Endodermal cell (in vitro differentiated cells): Measurements from ENCODE around the gene ITGB1. TPM values are rescaled to one million over a fixed set of nuclear protein-coding genes. Genes with fewer than 3 reads are reported as not detected.

Experiments used
- DNase-seq: peaks from one replicate; pipeline ENCODE4 v3.0.0-alpha.2; 2017
- H3K27ac ChIP-seq: 2 replicates; pipeline ENCODE4 v1.5.1; 2013; ENCODE audit warnings: mild to moderate bottlenecking, low read depth, low read length, moderate library complexity
- H3K27me3 ChIP-seq: 2 replicates; pipeline ENCODE4 v1.6.1; 2013; ENCODE audit warnings: mild to moderate bottlenecking, low read length, moderate library complexity; ENCODE audit not compliant: insufficient read depth, control insufficient read depth, poor library complexity, severe bottlenecking
- H3K36me3 ChIP-seq: 2 replicates; pipeline ENCODE4 v1.7.0; 2013; ENCODE audit warnings: mild to moderate bottlenecking, low read length, moderate library complexity; ENCODE audit not compliant: control insufficient read depth, insufficient read depth
- H3K4me1 ChIP-seq: one replicate; pipeline ENCODE4 v1.7.0; 2013; ENCODE audit warnings: low read length; ENCODE audit not compliant: control insufficient read depth, insufficient read depth
- H3K4me3 ChIP-seq: 2 replicates; pipeline ENCODE4 v1.5.1; 2013; ENCODE audit warnings: mild to moderate bottlenecking, low read length, moderate library complexity
- H3K9ac ChIP-seq: 2 replicates; pipeline ENCODE4 v1.6.1; 2013; ENCODE audit warnings: mild to moderate bottlenecking, low read length, moderate library complexity; ENCODE audit not compliant: poor library complexity, severe bottlenecking; ENCODE audit errors: extremely low read depth
- H3K9me3 ChIP-seq: 2 replicates; pipeline ENCODE4 v1.6.1; 2013; ENCODE audit warnings: mild to moderate bottlenecking, low read length, moderate library complexity; ENCODE audit not compliant: control insufficient read depth
- H3K27ac Mint-ChIP-seq: 2 replicates; pipeline ENCODE4 v1.8.0; 2020; ENCODE audit warnings: mixed read lengths
- H3K27me3 Mint-ChIP-seq: 2 replicates; pipeline ENCODE4 v1.8.0; 2021; ENCODE audit warnings: mild to moderate bottlenecking, mixed read lengths; ENCODE audit not compliant: insufficient read depth
- H3K36me3 Mint-ChIP-seq: 2 replicates; pipeline ENCODE4 v1.8.0; 2020; ENCODE audit warnings: low read depth, mixed read lengths
- H3K4me1 Mint-ChIP-seq: 2 replicates; pipeline ENCODE4 v1.8.0; 2020; ENCODE audit warnings: mixed read lengths
- H3K4me3 Mint-ChIP-seq: 2 replicates; pipeline ENCODE4 v1.8.0; 2020; ENCODE audit warnings: mild to moderate bottlenecking, moderate library complexity, mixed read lengths
- H3K9me3 Mint-ChIP-seq: 2 replicates; pipeline ENCODE4 v1.8.0; 2020; ENCODE audit warnings: mild to moderate bottlenecking, mixed read lengths
- CTCF ChIP-seq: fragments of 200-600 bp; sonication (generic); conservative IDR thresholded peaks from 2 replicates; pipeline ENCODE4 v1.5.0; 2021; ENCODE audit warnings: antibody characterized with exemption, mild to moderate bottlenecking
- WGBS, 2 experiments: methylation state at CpG; one replicate each; pipeline versions ENCODE4 v1.1.5 to v1.1.7; 2013; ENCODE audit warnings: missing lambda C conversion rate in 2 of 2, mixed read lengths in 1 of 2; ENCODE audit not compliant: insufficient coverage in 1 of 2, insufficient read length in 1 of 2; 5-methylcytosine and 5-hydroxymethylcytosine counted together
- total RNA-seq, 2 donors: library from RNA; stranded (reverse); fragmentation: NEBNext Ultra II Directional in 1 of 2; extraction: Animal tissue kit (Norgen Biotek cat#: 25700) in 1 of 2; gene quantifications; 2 replicates in 1 of 2; 3 replicates in 1 of 2; pipeline ENCODE4 v1.2.1, GENCODE V29; 2021

The ITGB1 gene
- total RNA-seq, 2 donors from 2014 or later: 239 to 285 TPM

GRCh38 chr10:32972929-32973328 is 14.9 kb upstream of the ITGB1 start:
- Mint-ChIP-seq H3K4me3 (no peak overlapping the region), H3K9me3 (peaks cover 6% of the 10 kb centered on the region), H3K27me3 (no peaks in the 10 kb centered on the region), H3K4me1 (peaks cover 22% of the 10 kb centered on the region), H3K36me3 (no peaks in the 10 kb centered on the region), H3K27ac (no peak overlapping the region)
- no peak overlapping the region for H3K27ac ChIP-seq
- DNase-seq: no peak
- no peaks in the 10 kb centered on the region for H3K36me3 ChIP-seq
- no peak for TF ChIP-seq CTCF
- H3K27me3 ChIP-seq: no peaks in the 10 kb centered on the region
- no peak overlapping the region for H3K9ac ChIP-seq
- H3K9me3 ChIP-seq: no peaks in the 10 kb centered on the region
- no peak overlapping the region for H3K4me3 ChIP-seq
- H3K4me1 ChIP-seq: no peaks in the 10 kb centered on the region

DNA sequence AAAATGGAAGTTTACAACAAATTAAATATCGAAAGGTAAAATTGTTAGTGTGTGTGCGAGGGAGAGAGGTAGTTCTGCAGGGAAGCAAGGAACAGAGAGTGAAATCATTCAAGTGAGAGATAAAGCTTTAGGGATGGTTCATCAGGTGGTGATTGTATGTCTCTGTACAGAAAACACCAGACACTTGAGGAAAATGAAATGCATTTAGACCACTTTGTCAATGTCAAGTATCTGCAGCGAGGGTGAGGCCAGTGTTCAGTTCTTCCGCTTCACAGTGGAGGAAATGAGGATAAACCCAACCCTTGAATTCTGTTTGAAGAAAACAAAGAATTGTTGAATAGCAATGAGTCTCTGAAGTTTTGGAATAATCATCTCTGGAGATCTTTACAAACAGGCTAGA is 14.4 kb upstream of the ITGB1 start:
- no peak overlapping the region for H3K4me3 ChIP-seq
- H3K36me3 ChIP-seq: no peaks in the 10 kb centered on the region
- 79 to 80% methylated on average over 4 of the region's 4 CpGs for WGBS, 2 experiments
- Mint-ChIP-seq H3K36me3 (no peaks in the 10 kb centered on the region), H3K9me3 (peaks cover 6% of the 10 kb centered on the region), H3K4me3 (no peak overlapping the region), H3K4me1 (peaks cover 22% of the 10 kb centered on the region), H3K27ac (peak overlapping the region; percentile 2), H3K27me3 (no peaks in the 10 kb centered on the region)
- H3K9ac ChIP-seq: no peak overlapping the region
- no peaks in the 10 kb centered on the region for H3K9me3 ChIP-seq
- H3K27ac ChIP-seq: no peak overlapping the region
- H3K4me1 ChIP-seq: no peaks in the 10 kb centered on the region
- no peak for TF ChIP-seq CTCF
- no peak for DNase-seq
- H3K27me3 ChIP-seq: no peaks in the 10 kb centered on the region

DNA sequence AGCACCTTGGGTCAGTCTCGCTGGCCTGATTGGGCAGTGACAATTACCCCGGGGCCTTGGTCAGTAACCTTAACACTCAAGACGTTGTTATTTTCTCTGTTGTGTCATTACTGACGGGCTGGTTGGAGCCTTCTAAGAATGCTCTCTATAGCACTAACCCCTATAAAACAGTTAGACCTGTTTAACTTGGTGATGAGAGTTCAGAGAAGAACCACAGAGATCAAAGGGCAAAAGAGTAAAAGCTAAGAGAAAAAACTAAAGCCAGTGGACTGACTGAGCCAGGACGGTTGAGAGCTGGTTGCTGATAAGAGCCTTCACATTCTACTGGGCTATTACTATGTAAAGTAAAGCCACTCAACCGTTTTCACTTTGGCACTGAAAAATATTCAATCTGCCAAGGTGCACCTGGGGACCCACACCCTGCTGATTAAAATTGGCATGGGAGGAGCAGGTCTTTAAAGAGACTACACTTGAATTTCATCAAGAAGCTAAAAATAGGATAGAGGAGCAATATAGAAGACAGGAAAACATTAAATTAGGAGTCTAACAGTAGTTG is 13.6 kb upstream of the ITGB1 start:
- WGBS, 2 experiments: 45 to 48% methylated on average over 3 to 6 of the region's 6 CpGs
- Histone ChIP-seq H3K9ac (no peak overlapping the region), H3K4me1 (no peaks in the 10 kb centered on the region), H3K9me3 (no peaks in the 10 kb centered on the region), H3K27me3 (no peaks in the 10 kb centered on the region), H3K27ac (no peak overlapping the region), H3K4me3 (no peak overlapping the region), H3K36me3 (no peaks in the 10 kb centered on the region)
- no peak for TF ChIP-seq CTCF
- Mint-ChIP-seq H3K9me3 (peaks cover 6% of the 10 kb centered on the region), H3K27ac (no peak overlapping the region), H3K27me3 (no peaks in the 10 kb centered on the region), H3K4me3 (no peak overlapping the region), H3K36me3 (peaks cover under 1% of the 10 kb centered on the region), H3K4me1 (peaks cover 22% of the 10 kb centered on the region)
- DNase-seq: no peak
